Endothelial cell of umbilical vein (primary cell): Measurements from ENCODE around the gene SLC22A4. TPM values are rescaled to one million over a fixed set of nuclear protein-coding genes. Genes with fewer than 3 reads are reported as not detected.

Experiments
- BruUV-seq: library from RNA; stranded (reverse); fragments of 400-500 nt; replicated peaks from 2 replicates; lab custom pipeline; 2021; lab: Mats Ljungman, UMichigan
- CTCF ChIA-PET: fragments of 300-600, 350-600 bp; sonication (Branson Sonifier 250); formaldehyde crosslinking; loops from one replicate; lab custom pipeline; 2021; ENCODE audit warnings: antibody characterized with exemption, inconsistent platforms; lab: Charles Lee
- POLR2A ChIA-PET: fragments of 300-600, 350-600 bp; sonication (Branson Sonifier 250); formaldehyde crosslinking; loops from one replicate; lab custom pipeline; 2021; ENCODE audit warnings: antibody characterized with exemption, inconsistent platforms; lab: Charles Lee
- DNase-seq: peaks from one replicate; pipeline ENCODE4 v3.0.0-alpha.2; 2011; ENCODE audit warnings: low read depth, low spot score
- FAIRE-seq: peaks from 2 replicates; lab custom pipeline; 2011; peaks lifted over from hg19 to GRCh38; lab: Jason Lieb, UNC
- H2AFZ ChIP-seq: 2 replicates; pipeline ENCODE4 v1.6.0; 2012; ENCODE audit warnings: low read depth, low read length, control low read depth, inconsistent platforms
- H3K27ac ChIP-seq: 2 replicates; pipeline ENCODE4 v1.5.1; 2011; ENCODE audit warnings: low read depth, mild to moderate bottlenecking, control low read depth, low read length, moderate library complexity; ENCODE audit not compliant: insufficient read depth
- H3K27me3 ChIP-seq, 2 experiments: 2 replicates each; pipeline versions ENCODE4 v1.6.0 to v1.6.1; 2011; ENCODE audit warnings: low read length in 2 of 2, mixed read lengths in 1 of 2; ENCODE audit not compliant: control insufficient read depth in 2 of 2, insufficient read depth in 2 of 2
- H3K36me3 ChIP-seq, 2 experiments: 2 replicates in 1 of 2; 3 replicates in 1 of 2; pipeline ENCODE4 v1.5.1; 2011; ENCODE audit warnings: low read length in 2 of 2, mild to moderate bottlenecking in 1 of 2, moderate library complexity in 1 of 2; ENCODE audit not compliant: control insufficient read depth in 2 of 2, insufficient read depth in 2 of 2; ENCODE audit errors: extremely low read depth in 1 of 2
- H3K4me1 ChIP-seq: 3 replicates; pipeline ENCODE4 v1.5.1; 2011; ENCODE audit warnings: mild to moderate bottlenecking, low read length; ENCODE audit not compliant: control insufficient read depth, insufficient read depth; ENCODE audit errors: extremely low read depth
- H3K4me2 ChIP-seq: 2 replicates; pipeline ENCODE4 v1.6.1; 2011; ENCODE audit warnings: low read length, control low read depth, mixed read lengths; ENCODE audit not compliant: insufficient read depth
- H3K4me3 ChIP-seq, 3 experiments: fragments of 200-600 bp in 1 of 3; sonication (generic), shearing (Covaris generic) in 1 of 3; replicated peaks in 1 of 3; 2 replicates each; pipeline ENCODE4 v1.5.1; 2011 to 2016; ENCODE audit warnings: control low read depth in 3 of 3, low read length in 3 of 3, mild to moderate bottlenecking in 2 of 3, inconsistent platforms in 1 of 3, low read depth in 1 of 3, moderate library complexity in 1 of 3; ENCODE audit not compliant: insufficient read depth in 1 of 3
- H3K79me2 ChIP-seq: 2 replicates; pipeline ENCODE4 v1.6.0; 2012; ENCODE audit warnings: low read length, inconsistent platforms; ENCODE audit not compliant: control insufficient read depth, insufficient read depth
- H3K9ac ChIP-seq: replicated peaks from 2 replicates; pipeline ENCODE3; 2011; ENCODE audit warnings: low read length, control low read depth; ENCODE audit not compliant: insufficient read depth; ENCODE audit errors: extremely low read depth
- H3K9me1 ChIP-seq: replicated peaks from 3 replicates; pipeline ENCODE4 v1.6.0; 2011; ENCODE audit warnings: mild to moderate bottlenecking, low read length; ENCODE audit not compliant: control insufficient read depth, insufficient read depth; ENCODE audit errors: extremely low read depth
- H3K9me3 ChIP-seq: replicated peaks from 2 replicates; pipeline ENCODE4 v1.5.1; 2012; ENCODE audit warnings: low read length, inconsistent platforms; ENCODE audit not compliant: control insufficient read depth, insufficient read depth
- H4K20me1 ChIP-seq: replicated peaks from 2 replicates; pipeline ENCODE3; 2011; ENCODE audit warnings: mild to moderate bottlenecking, low read length; ENCODE audit not compliant: control insufficient read depth, insufficient read depth; ENCODE audit errors: extremely low read depth
- EZH2 ChIP-seq: IDR thresholded peaks from 2 replicates; pipeline ENCODE4 v1.6.1; 2012; ENCODE audit warnings: borderline replicate concordance, low read depth, mild to moderate bottlenecking, moderate library complexity, low read length, inconsistent platforms; ENCODE audit not compliant: severe bottlenecking
- FOS ChIP-seq: IDR thresholded peaks from 2 replicates; pipeline ENCODE4 v1.6.1; 2011; ENCODE audit warnings: mild to moderate bottlenecking, low read length, moderate library complexity, borderline replicate concordance; ENCODE audit not compliant: insufficient read depth
- GATA2 ChIP-seq: IDR thresholded peaks from 2 replicates; pipeline ENCODE4 v1.7.0; 2011; ENCODE audit warnings: low read depth, mild to moderate bottlenecking, moderate library complexity, mixed read lengths, low read length; ENCODE audit not compliant: insufficient read length, insufficient read depth
- JUN ChIP-seq: IDR thresholded peaks from 2 replicates; pipeline ENCODE4 v1.6.1; 2011; ENCODE audit warnings: borderline replicate concordance, low read depth; ENCODE audit not compliant: insufficient read length, insufficient read depth
- MYC ChIP-seq: IDR thresholded peaks from one replicate; pipeline ENCODE4 v1.6.1; 2011; ENCODE audit warnings: mild to moderate bottlenecking, low read depth, low read length
- POLR2A ChIP-seq: IDR thresholded peaks from 2 replicates; pipeline ENCODE4 v1.6.1; 2012; ENCODE audit warnings: low read depth, mild to moderate bottlenecking, control low read depth, low read length
- POLR2AphosphoS5 ChIP-seq: IDR thresholded peaks from 2 replicates; pipeline ENCODE4 v1.6.1; 2012; ENCODE audit warnings: low read depth, mild to moderate bottlenecking, control low read depth, low read length, moderate library complexity; ENCODE audit not compliant: insufficient read depth
- dilution Hi-C: fragments of 300-500 bp; cut with MboI; formaldehyde crosslinking; loops from one replicate; pipeline ENCODE4 v1.15.0; 2019; ENCODE audit warnings: low sequenced_read_pairs; ENCODE audit not compliant: extremely low pct_ligation_motif_present
- intact Hi-C: fragments of 100-400 bp; cut with micrococcal nuclease; formaldehyde crosslinking; loops from one replicate; pipeline ENCODE4 v1.10.0; 2022
- polyA plus RNA-seq, 4 experiments: library from polyadenylated mRNA; depleted of rRNA in 3 of 4; stranded (reverse) in 3 of 4; unstranded in 1 of 4; fragments of >200 nt; gene quantifications; 2 replicates each; pipeline versions ENCODE4 v1.2.1 to v1.2.3, GENCODE V29; 2011 to 2012; ENCODE audit warnings: missing spikeins in 1 of 4
- total RNA-seq: library from RNA; stranded (reverse); gene quantifications from 2 replicates; pipeline ENCODE4 v1.2.3, GENCODE V29; 2021
- TF ChIP-seq, protein P1 (sequence below), 2 donors: IDR thresholded peaks; 1 replicate in 1 of 2; 2 replicates in 1 of 2; pipeline ENCODE4 v1.5.1; 2011; ENCODE audit warnings: low read length in 2 of 2, mild to moderate bottlenecking in 2 of 2, moderate library complexity in 2 of 2, control low read depth in 1 of 2, inconsistent platforms in 1 of 2, low read depth in 1 of 2; ENCODE audit not compliant: insufficient read depth in 1 of 2; ENCODE audit errors: extremely low read depth in 1 of 2
- TF ChIP-seq, protein P2 (sequence below): IDR thresholded peaks from 2 replicates; pipeline ENCODE4 v1.6.1; 2011; ENCODE audit not compliant: insufficient read depth, insufficient read length

Gene SLC22A4
- total and polyA plus RNA-seq, 2 donors (not counting 3 experiments of a cell fraction or from before 2014, with no cell fraction given) = 4.9 to 6.9 TPM

DNA sequence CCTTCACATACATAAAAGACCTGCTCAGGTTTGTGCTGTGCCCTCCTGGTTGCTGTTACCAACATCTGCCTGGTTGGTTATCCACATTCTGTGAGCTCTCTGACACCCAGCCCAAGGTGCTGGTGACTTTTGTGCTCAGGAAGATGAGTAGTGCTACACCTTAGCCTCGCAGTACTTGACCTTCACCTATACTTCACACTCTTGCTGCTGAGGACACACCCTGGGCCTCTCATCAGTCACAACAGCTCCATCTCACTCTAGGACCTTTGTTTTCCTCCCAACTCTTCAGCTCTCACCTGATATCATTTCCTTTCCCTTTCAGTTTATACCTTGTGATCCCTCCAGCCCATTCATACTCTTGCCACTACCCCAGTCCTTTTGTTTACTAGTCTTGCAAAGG lies 64.6 kb downstream of the SLC22A4 start:
- no peaks in the 10 kb centered on the region for H3K9me3 ChIP-seq
- H3K4me2 ChIP-seq = no peak overlapping the region
- DNase-seq (no peak), FAIRE-seq (no peak)
- no peaks in the 10 kb centered on the region for H3K36me3 ChIP-seq
- BruUV-seq = no TSS peak
- H4K20me1 ChIP-seq = no peaks in the 10 kb centered on the region
- H3K4me1 ChIP-seq = no peaks in the 10 kb centered on the region
- no peak overlapping the region for H3K9ac ChIP-seq
- CTCF ChIA-PET = no interaction called here
- no peak overlapping the region for H2AFZ ChIP-seq
- no peak overlapping the region for H3K4me3 ChIP-seq
- dilution Hi-C loops (no loop called here), intact Hi-C loops (no loop called here)
- H3K27me3 ChIP-seq = no peaks in the 10 kb centered on the region
- no peaks in the 10 kb centered on the region for H3K9me1 ChIP-seq
- TF ChIP-seq, protein P1, sequence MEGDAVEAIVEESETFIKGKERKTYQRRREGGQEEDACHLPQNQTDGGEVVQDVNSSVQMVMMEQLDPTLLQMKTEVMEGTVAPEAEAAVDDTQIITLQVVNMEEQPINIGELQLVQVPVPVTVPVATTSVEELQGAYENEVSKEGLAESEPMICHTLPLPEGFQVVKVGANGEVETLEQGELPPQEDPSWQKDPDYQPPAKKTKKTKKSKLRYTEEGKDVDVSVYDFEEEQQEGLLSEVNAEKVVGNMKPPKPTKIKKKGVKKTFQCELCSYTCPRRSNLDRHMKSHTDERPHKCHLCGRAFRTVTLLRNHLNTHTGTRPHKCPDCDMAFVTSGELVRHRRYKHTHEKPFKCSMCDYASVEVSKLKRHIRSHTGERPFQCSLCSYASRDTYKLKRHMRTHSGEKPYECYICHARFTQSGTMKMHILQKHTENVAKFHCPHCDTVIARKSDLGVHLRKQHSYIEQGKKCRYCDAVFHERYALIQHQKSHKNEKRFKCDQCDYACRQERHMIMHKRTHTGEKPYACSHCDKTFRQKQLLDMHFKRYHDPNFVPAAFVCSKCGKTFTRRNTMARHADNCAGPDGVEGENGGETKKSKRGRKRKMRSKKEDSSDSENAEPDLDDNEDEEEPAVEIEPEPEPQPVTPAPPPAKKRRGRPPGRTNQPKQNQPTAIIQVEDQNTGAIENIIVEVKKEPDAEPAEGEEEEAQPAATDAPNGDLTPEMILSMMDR (IDR thresholded peaks at IDR 0.05; ENCODE audit: extremely low read depth in 1 of 2, insufficient read depth in 1 of 2, low read depth in 1 of 2, low read length in 2 of 2) = no peak
- no peak for TF ChIP-seq FOS
- no peaks in the 10 kb centered on the region for H3K79me2 ChIP-seq
- no peak overlapping the region for H3K27ac ChIP-seq
- POLR2A ChIA-PET = no interaction called here

DNA sequence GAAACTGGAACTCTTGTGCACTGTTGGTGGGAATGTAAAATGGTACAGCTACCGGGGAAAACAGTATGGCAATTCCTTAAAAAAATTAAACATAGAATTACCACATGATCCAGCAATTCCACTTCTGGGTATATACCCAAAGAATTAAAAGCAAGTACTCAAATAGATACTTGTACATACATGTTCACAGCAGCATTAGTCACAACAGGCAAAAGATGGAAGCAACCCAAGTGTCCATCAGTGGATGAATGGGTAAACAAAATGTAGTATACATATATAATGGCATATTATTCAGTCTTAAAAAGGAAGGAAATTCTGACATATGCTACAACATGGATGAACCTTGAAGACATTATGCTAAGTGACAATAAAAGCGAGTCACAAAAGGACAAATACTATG lies 67.9 kb downstream of the SLC22A4 start:
- Histone ChIP-seq H3K9me3 (no peaks in the 10 kb centered on the region), H2AFZ (no peak overlapping the region), H3K4me3 (no peak overlapping the region), H4K20me1 (no peaks in the 10 kb centered on the region), H3K4me2 (no peak overlapping the region), H3K36me3 (no peaks in the 10 kb centered on the region), H3K4me1 (no peaks in the 10 kb centered on the region), H3K27ac (no peak overlapping the region), H3K9me1 (no peaks in the 10 kb centered on the region), H3K27me3 (no peaks in the 10 kb centered on the region), H3K79me2 (no peaks in the 10 kb centered on the region), H3K9ac (no peak overlapping the region)
- BruUV-seq = no TSS peak
- DNase-seq (no peak), FAIRE-seq (no peak)
- POLR2A ChIA-PET = no interaction called here
- intact Hi-C loops = no loop called here
- TF ChIP-seq, protein P2, sequence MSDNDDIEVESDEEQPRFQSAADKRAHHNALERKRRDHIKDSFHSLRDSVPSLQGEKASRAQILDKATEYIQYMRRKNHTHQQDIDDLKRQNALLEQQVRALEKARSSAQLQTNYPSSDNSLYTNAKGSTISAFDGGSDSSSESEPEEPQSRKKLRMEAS = no peak
- no peak for TF ChIP-seq POLR2AphosphoS5
- no peak for TF ChIP-seq JUN
- TF ChIP-seq FOS = no peak
- TF ChIP-seq GATA2 = no peak
- TF ChIP-seq, protein P1 (IDR thresholded peaks at IDR 0.05; ENCODE audit: extremely low read depth in 1 of 2, insufficient read depth in 1 of 2, low read depth in 1 of 2, low read length in 2 of 2) = no peak
- TF ChIP-seq POLR2A = no peak
- no peak for TF ChIP-seq EZH2
- TF ChIP-seq MYC = no peak
- CTCF ChIA-PET = interaction anchor here (1.8 kb wide), 1 partner anchor 124 kb away, joined by 5 read pairs; no protein-coding TSS in a partner anchor
- dilution Hi-C loops = no loop called here
